Spleen (tissue), 11 donors: ENCODE data around the gene PCDHGB7. TPM values are rescaled to one million over a fixed set of nuclear protein-coding genes. Genes with fewer than 3 reads are reported as not detected.
A peak's percentile ranks its signal among the peaks of the same experiment; 100 is the strongest.
"Not testable (repeated sequence)": the region's sequence is repeated elsewhere in the genome, so short reads cannot be mapped to it uniquely, and the experiment has no call there.

Source experiments
- DNase-seq: peaks from one replicate; pipeline ENCODE4 v3.0.0-alpha.2; 2020
- H3K27ac ChIP-seq, 8 donors: fragments of 200-600 bp; sonication (generic) in 7 of 8; 1 replicate in 4 of 8; 2 replicates in 4 of 8; pipeline versions ENCODE4 v1.5.0 to v1.8.0; 2016 to 2021; ENCODE audit warnings: inconsistent platforms in 4 of 8, mild to moderate bottlenecking in 4 of 8, moderate library complexity in 1 of 8
- H3K27me3 ChIP-seq, 7 donors: fragments of 200-600 bp; sonication (generic) in 6 of 7; replicated peaks in 1 of 7; 1 replicate in 4 of 7; 2 replicates in 3 of 7; pipeline versions ENCODE4 v1.5.0 to v1.8.0; 2016 to 2021; ENCODE audit warnings: inconsistent platforms in 3 of 7, mild to moderate bottlenecking in 1 of 7
- H3K36me3 ChIP-seq, 6 donors: fragments of 200-600 bp; sonication (generic) in 5 of 6; 1 replicate in 4 of 6; 2 replicates in 2 of 6; pipeline versions ENCODE4 v1.5.0 to v1.8.0; 2016 to 2021; ENCODE audit warnings: inconsistent platforms in 2 of 6
- H3K4me1 ChIP-seq, 6 donors: fragments of 200-600 bp; sonication (generic) in 5 of 6; 1 replicate in 3 of 6; 2 replicates in 3 of 6; pipeline versions ENCODE4 v1.5.0 to v1.8.0; 2016 to 2021; ENCODE audit warnings: inconsistent platforms in 3 of 6
- H3K4me3 ChIP-seq, 8 donors: fragments of 200-600 bp; sonication (generic) in 7 of 8; 1 replicate in 4 of 8; 2 replicates in 4 of 8; pipeline versions ENCODE4 v1.5.0 to v1.8.0; 2016 to 2021; ENCODE audit warnings: inconsistent platforms in 4 of 8, mild to moderate bottlenecking in 4 of 8, moderate library complexity in 2 of 8
- H3K9me3 ChIP-seq, 8 donors: fragments of 200-600 bp; sonication (generic) in 7 of 8; 1 replicate in 4 of 8; 2 replicates in 4 of 8; pipeline versions ENCODE4 v1.5.0 to v1.8.0; 2016 to 2021; ENCODE audit warnings: inconsistent platforms in 4 of 8
- POLR2A ChIP-seq, 3 donors: fragments of 450-650 bp; IDR thresholded peaks; one replicate each; pipeline ENCODE4 v1.5.1; 2017; ENCODE audit warnings: antibody characterized with exemption in 3 of 3, mild to moderate bottlenecking in 1 of 3
- POLR2AphosphoS5 ChIP-seq, 3 donors: sonication (generic); formaldehyde crosslinking; IDR thresholded peaks; one replicate each; pipeline ENCODE4 v1.5.1; 2017; ENCODE audit warnings: antibody characterized with exemption in 3 of 3
- WGBS, 5 donors: extraction: QIAGEN DNeasy Blood & Tissue Kit in 3 of 5; methylation state at CpG; one replicate each; pipeline versions ENCODE4 v1.1.5 to v1.1.7; 2013 to 2018; 5-methylcytosine and 5-hydroxymethylcytosine counted together
- intact Hi-C: fragments of 100-400 bp; cut with DNase I; formaldehyde crosslinking; loops from one replicate; pipeline ENCODE4 v1.15.0; 2023; ENCODE audit warnings: low total_unique reads
- polyA plus RNA-seq, 3 donors: library from polyadenylated mRNA; stranded (reverse); fragments of 200-250 nt; gene quantifications; one replicate each; pipeline ENCODE4 v1.2.1, GENCODE V29; 2013
- total RNA-seq, 7 donors: library from RNA; depleted of rRNA in 3 of 7; stranded (reverse); fragments of >200 nt in 3 of 7; fragmentation: NEBNext Ultra II Directional in 4 of 7; extraction: Animal tissue kit (Norgen Biotek cat#: 25700) in 4 of 7; gene quantifications; one replicate each; pipeline versions ENCODE4 v1.1.0 to v1.2.1, GENCODE V29; 2016 to 2021
- TF ChIP-seq, protein P1 (sequence below), 11 experiments: fragments of 200-600 bp in 7 of 11; fragments of 450-650 bp in 4 of 11; sonication (generic) in 4 of 11; IDR thresholded peaks in 8 of 11; conservative IDR thresholded peaks in 3 of 11; 1 replicate in 7 of 11; 2 replicates in 4 of 11; pipeline versions ENCODE4 v1.4.0 to v1.8.0; 2016 to 2021; ENCODE audit warnings: antibody characterized with exemption in 11 of 11, inconsistent platforms in 4 of 11, mild to moderate bottlenecking in 1 of 11
- donor health status: healthy with polysubstance abuse.
- donor health status: DM: no; HTN: no; CAD: no; lungs with moderate emphysema.
- donor health status: DM: no; HTN: no; CAD: no.
- donor health status: Bipolar disorder and iron deficiency.
- donor health status: healthy.
- donor health status: DM: no; HTN: no; CAD: no.
- donor health status: DM: yes; HTN: yes; CAD: no.

The PCDHGB7 gene
- total and polyA plus RNA-seq, 10 donors, result 0.14 to 11.9 (median 6.9) TPM

DNA sequence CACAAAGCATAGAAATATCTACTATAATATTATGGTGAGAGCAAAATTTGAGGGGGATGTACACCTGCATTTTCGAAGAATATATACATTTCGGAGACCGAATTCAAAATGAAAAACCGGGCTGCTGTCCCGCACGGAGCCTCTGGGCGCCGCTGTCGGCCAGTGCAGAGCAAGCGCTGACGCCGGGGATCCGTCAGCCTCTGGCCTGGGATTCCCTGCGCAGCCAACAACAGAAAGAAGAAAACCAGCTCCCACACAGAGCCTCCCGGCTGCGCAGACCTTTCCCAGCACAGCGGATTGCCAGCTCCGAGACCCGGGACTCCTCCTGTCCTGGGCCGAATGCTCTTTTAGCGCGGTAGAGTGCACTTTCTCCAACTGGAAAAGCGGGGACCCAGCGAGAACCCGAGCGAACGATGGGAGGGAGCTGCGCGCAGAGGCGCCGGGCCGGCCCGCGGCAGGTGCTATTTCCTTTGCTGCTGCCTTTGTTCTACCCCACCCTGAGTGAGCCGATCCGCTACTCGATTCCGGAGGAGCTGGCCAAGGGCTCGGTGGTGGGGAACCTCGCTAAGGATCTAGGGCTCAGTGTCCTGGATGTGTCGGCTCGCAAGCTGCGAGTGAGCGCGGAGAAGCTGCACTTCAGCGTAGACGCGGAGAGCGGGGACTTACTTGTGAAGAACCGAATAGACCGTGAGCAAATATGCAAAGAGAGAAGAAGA, 9.5 kb upstream of the PCDHGB7 start, which contains the start of gene PCDHGB6:
TSS of gene PCDHGB6 (plus strand) at position 232 of the 716 bp plus-strand sequence. CDS start at position 414, 182 bp downstream.
- H3K36me3 ChIP-seq, H3K4me1 ChIP-seq, H3K27ac ChIP-seq, intact Hi-C loops: not testable (repeated sequence)
- DNase-seq, result peak; percentile 84
- TF ChIP-seq, protein P1, sequence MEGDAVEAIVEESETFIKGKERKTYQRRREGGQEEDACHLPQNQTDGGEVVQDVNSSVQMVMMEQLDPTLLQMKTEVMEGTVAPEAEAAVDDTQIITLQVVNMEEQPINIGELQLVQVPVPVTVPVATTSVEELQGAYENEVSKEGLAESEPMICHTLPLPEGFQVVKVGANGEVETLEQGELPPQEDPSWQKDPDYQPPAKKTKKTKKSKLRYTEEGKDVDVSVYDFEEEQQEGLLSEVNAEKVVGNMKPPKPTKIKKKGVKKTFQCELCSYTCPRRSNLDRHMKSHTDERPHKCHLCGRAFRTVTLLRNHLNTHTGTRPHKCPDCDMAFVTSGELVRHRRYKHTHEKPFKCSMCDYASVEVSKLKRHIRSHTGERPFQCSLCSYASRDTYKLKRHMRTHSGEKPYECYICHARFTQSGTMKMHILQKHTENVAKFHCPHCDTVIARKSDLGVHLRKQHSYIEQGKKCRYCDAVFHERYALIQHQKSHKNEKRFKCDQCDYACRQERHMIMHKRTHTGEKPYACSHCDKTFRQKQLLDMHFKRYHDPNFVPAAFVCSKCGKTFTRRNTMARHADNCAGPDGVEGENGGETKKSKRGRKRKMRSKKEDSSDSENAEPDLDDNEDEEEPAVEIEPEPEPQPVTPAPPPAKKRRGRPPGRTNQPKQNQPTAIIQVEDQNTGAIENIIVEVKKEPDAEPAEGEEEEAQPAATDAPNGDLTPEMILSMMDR (IDR thresholded peaks at IDR 0.05 in 8 of 11, conservative IDR thresholded peaks at IDR 0.05 in 3 of 11), result peak in 9 of 11 experiments; percentile 6 to 49 (median 42)
- peaks cover 4 to 99% (median 93%) of the 10 kb centered on the region in 8 donors for H3K9me3 ChIP-seq
- peak within 1 kb of the TSS in 5 of 8 donors; percentile 16 to 61 (median 19) for H3K4me3 ChIP-seq
- WGBS, 5 donors, result 11 to 20% (median 16%) methylated on average over 35 to 51 of the region's 51 CpGs
- H3K27me3 ChIP-seq, result peaks cover 0 to 99% (median 31%) of the 10 kb centered on the region in 7 donors

DNA sequence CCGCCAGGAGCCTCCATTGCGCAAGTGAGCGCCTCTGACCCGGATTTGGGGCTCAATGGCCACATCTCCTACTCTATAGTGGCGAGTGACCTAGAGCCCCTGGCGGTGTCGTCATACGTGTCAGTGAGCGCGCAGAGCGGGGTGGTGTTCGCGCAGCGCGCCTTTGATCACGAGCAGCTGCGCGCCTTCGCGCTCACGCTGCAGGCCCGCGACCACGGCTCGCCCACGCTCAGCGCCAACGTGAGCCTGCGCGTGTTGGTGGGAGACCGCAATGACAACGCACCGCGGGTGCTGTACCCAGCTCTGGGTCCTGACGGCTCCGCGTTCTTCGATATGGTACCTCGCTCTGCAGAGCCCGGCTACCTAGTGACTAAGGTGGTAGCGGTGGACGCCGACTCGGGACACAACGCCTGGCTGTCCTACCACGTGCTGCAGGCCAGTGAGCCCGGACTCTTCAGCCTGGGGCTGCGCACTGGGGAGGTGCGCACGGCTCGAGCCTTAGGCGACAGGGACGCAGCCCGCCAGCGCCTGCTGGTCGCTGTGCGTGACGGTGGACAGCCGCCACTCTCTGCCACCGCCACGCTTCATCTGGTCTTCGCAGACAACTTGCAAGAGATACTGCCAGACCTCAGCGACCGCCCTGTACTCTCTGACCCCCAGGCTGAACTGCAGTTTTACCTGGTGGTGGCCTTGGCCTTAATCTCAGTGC, 7.7 kb upstream of the PCDHGB7 start:
- no peak for DNase-seq
- H3K27me3 ChIP-seq, result peaks cover 0 to 99% (median 38%) of the 10 kb centered on the region in 7 donors
- H3K4me3 ChIP-seq, result peak overlapping the region in 1 of 8 donors; percentile 27
- peaks cover 0 to 6% (median 0%) of the 10 kb centered on the region in 6 donors for H3K36me3 ChIP-seq
- 26 to 45% (median 35%) methylated on average over 17 to 64 of the region's 64 CpGs for WGBS, 5 donors
- intact Hi-C loops, result no loop called here
- TF ChIP-seq, protein P1 (IDR thresholded peaks at IDR 0.05 in 8 of 11, conservative IDR thresholded peaks at IDR 0.05 in 3 of 11), result no peak
- TF ChIP-seq POLR2AphosphoS5 (IDR thresholded peaks at IDR 0.05), result no peak
- TF ChIP-seq POLR2A (IDR thresholded peaks at IDR 0.05), result no peak
- peaks cover 4 to 99% (median 93%) of the 10 kb centered on the region in 8 donors for H3K9me3 ChIP-seq
- H3K4me1 ChIP-seq, result peaks cover 0 to 15% (median 2%) of the 10 kb centered on the region in 6 donors
- H3K27ac ChIP-seq, result no peak overlapping the region

DNA sequence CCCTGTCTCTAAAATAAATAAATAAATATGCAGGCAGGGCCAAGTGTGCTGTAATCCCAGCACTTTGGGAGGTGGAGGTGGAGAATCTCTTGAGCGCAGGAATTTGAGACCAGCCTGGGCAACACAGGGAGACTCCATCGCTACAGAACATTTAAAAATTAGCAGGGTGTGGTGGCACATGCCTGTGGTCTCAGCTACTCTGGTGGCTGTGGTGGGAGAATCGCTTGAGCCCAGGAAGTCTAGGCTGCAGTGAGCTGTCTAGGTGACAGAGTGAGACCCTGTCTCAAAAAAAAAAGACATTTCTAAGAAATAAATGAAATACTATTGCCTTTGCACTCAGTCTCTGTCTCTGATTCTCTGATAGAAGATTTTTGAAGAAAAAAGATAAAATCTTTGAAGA, 5.9 kb upstream of the PCDHGB7 start:
- Histone ChIP-seq H3K27ac (no peak overlapping the region), H3K27me3 (peaks cover 0 to 99% (median 38%) of the 10 kb centered on the region in 7 donors), H3K4me3 (no peak overlapping the region), H3K9me3 (peaks cover 4 to 98% (median 91%) of the 10 kb centered on the region in 8 donors), H3K4me1 (peaks cover 0 to 21% (median 2%) of the 10 kb centered on the region in 6 donors), H3K36me3 (peaks cover 0 to 6% (median 0%) of the 10 kb centered on the region in 6 donors)
- WGBS, 5 donors, result 60 to 82% (median 73%) methylated on average over 3 of the region's 3 CpGs
- DNase-seq, result no peak
- TF ChIP-seq, protein P1 (IDR thresholded peaks at IDR 0.05 in 8 of 11, conservative IDR thresholded peaks at IDR 0.05 in 3 of 11), result no peak
- TF ChIP-seq POLR2A (IDR thresholded peaks at IDR 0.05), result no peak
- TF ChIP-seq POLR2AphosphoS5 (IDR thresholded peaks at IDR 0.05), result no peak
- intact Hi-C loops, result no loop called here
